GM21526 (cell line): ENCODE measurements around the gene ULK2.

Source experiments
- ATAC-seq: cut with Tn5 transposase; IDR thresholded peaks from one replicate; pipeline ENCODE4 v1.9.1; 2021; ENCODE audit warnings: moderate library complexity; ENCODE audit not compliant: unreplicated experiment, low FRiP score

The ULK2 gene

GRCh38 chr17:19731626-19732025, 136.1 kb downstream of the ULK2 start:
- no peak for ATAC-seq

- ATAC-seq: no peak
These were observed 136.9 kb downstream of the ULK2 start for GRCh38 chr17:19730843-19731242.

GRCh38 chr17:19729900-19730299, 137.8 kb downstream of the ULK2 start:
- no peak for ATAC-seq

GRCh38 chr17:19728084-19728495, 139.6 kb downstream of the ULK2 start:
- no peak for ATAC-seq

GRCh38 chr17:19727501-19728078, 140.1 kb downstream of the ULK2 start:
- no peak for ATAC-seq

GRCh38 chr17:19726631-19727376, 140.9 kb downstream of the ULK2 start:
- ATAC-seq: no peak

GRCh38 chr17:19725486-19725885, 142.2 kb downstream of the ULK2 start:
- ATAC-seq: no peak

- no peak for ATAC-seq
These were observed 143.0 kb downstream of the ULK2 start for GRCh38 chr17:19724501-19725420.

GRCh38 chr17:19723964-19724363, 143.8 kb downstream of the ULK2 start:
- no peak for ATAC-seq
